H1 (cell line): Measurements from ENCODE around the gene RNF130. TPM values are rescaled to one million over a fixed set of nuclear protein-coding genes. Genes with fewer than 3 reads are reported as not detected.

Source experiments
- CBX5 ChIP-seq: fragments of 300-800, 300-1000 bp; sonication (generic); IDR thresholded peaks from 2 replicates; pipeline ENCODE4 v1.7.1; 2016; ENCODE audit warnings: antibody characterized with exemption, low read length, low read depth
- polyA plus RNA-seq, 7 experiments: library from polyadenylated mRNA; depleted of rRNA in 3 of 7; stranded (reverse) in 5 of 7; unstranded in 2 of 7; fragments of >200 nt in 5 of 7; fragments of 200-250 nt in 2 of 7; gene quantifications; 1 replicate in 5 of 7; 2 replicates in 1 of 7; 4 replicates in 1 of 7; pipeline versions ENCODE4 v1.2.1 to v1.2.3, GENCODE V29; 2011 to 2013; ENCODE audit warnings: missing spikeins in 2 of 7, mixed read lengths in 2 of 7
- total RNA-seq: library from RNA; stranded (reverse); fragmentation: NEBNext Ultra II Directional; extraction: Animal tissue kit (Norgen Biotek cat#: 25700); gene quantifications from 2 replicates; pipeline ENCODE4 v1.2.1, GENCODE V29; 2021

RNF130 gene
- total and polyA plus RNA-seq, 2 of the 8 experiments (the other 6 are each of a cell fraction or from before 2014, with no cell fraction given), result 65.1 to 70.0 TPM

DNA sequence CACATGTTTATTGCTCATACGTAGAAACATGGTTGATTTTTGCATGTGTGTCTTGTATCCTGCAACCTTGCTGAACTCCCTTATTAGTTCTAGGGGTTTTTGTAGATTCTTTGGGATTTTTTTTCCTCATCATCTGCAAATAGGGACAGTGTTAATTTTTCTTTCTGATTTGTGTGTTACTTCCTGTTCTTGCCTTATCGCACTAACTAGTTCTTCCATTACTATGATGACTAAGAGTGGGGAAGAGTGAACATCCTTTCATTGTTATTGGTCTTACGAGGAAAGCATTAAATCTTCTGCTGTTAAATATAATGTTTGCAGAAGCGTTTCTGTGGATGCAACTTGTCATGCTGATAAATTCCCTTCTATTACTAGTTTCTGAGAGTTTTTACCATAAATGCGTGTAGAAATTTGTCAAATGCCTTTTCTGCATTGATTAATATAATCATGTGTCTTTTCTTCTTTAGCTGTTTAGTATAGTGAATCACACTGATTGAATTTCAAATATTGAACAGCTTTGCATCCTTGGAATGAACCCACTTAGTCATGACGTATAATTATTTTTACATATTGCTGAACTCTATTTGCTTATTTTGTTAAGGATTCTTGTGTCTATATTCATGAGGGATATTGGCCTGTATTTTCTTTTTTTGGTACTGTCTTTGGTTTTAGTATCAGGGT lies 32.1 kb upstream of the RNF130 start (continued):
- TF ChIP-seq CBX5, result no peak
